GM23248 (cell line): ENCODE results near the gene TRIM62.

Source experiments
- EZH2 ChIP-seq: fragments of 200-600 bp; sonication (generic); IDR thresholded peaks from 2 replicates; pipeline ENCODE4 v1.6.1; 2018; ENCODE audit warnings: antibody characterized with exemption, mild to moderate bottlenecking; ENCODE audit not compliant: insufficient read depth, poor library complexity, severe bottlenecking
- EZH2phosphoT487 ChIP-seq: fragments of 200-600 bp; sonication (generic); IDR thresholded peaks from 2 replicates; pipeline ENCODE4 v1.6.1; 2018; ENCODE audit warnings: antibody characterized with exemption, moderate library complexity, mild to moderate bottlenecking, low read depth; ENCODE audit not compliant: insufficient read depth

- TF ChIP-seq EZH2 (no peak), EZH2phosphoT487 (no peak)
These were observed 3.8 kb downstream of the TRIM62 start for GRCh38 chr1:33177996-33178540.
